Measurements from ENCODE around the gene AATK.

DNA sequence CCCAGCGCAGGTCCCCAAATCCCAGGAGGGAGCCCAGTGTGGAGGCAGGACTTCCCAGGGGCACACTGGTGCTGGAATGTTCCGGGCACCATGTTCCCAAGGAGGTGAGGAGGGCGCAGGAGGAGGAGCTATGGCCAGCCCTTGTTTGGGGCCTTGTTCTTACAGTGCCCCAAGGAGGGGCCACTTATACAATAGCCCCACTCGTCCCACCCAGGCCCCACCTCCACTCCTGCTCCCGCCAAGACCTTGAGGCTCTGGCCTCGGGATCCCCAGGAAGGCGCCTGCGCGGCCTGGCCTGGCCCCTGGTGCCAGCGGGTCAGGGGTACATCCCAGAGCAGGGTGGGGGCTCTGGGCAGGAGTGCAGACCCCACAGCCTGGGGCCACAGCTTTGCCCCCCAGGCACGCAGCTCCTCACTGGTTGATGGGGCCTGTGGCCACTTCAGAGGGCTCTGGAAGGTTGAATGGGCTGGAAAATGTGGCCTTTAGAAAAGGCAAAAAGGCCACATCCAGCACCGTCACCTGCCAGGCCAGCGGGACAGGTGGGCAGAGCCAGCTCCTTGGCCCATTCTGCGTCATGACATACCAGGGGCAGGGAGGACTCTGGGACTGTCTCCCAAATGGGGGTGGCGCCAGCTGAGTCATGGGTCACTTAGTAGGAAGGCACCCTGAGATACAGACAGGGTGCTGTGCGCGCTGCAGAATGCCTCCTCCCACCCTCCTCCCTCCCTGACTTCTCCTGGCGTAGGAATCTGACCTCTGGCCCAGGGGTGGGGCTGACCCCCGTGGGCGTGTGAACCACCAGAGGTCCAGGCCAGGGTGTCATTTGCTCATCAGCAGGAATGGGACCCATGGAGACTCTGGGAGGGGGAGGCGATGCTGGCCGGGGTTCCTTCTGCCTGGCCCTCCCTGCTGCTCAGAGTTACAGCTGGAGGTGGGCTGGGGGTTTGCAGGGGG is 33.0 kb downstream of the AATK start:
- TF ChIP-seq ARNTL (CRISPR knock-in tag; IDR thresholded peaks at IDR 0.05; ENCODE audit: borderline replicate concordance, low read depth): no peak
- TF ChIP-seq ESRRG (CRISPR knock-in tag; IDR thresholded peaks at IDR 0.05): no peak
- no peak for TF ChIP-seq RARB (CRISPR knock-in tag; IDR thresholded peaks at IDR 0.05)
- no peak for TF ChIP-seq PATZ1 (CRISPR knock-in tag; IDR thresholded peaks at IDR 0.05; ENCODE audit: borderline replicate concordance)
- no peak for TF ChIP-seq SNAI2 (CRISPR knock-in tag; IDR thresholded peaks at IDR 0.05)
- TF ChIP-seq CSDC2 (CRISPR knock-in tag; IDR thresholded peaks at IDR 0.05): no peak
- TF ChIP-seq OSR1 (CRISPR knock-in tag; IDR thresholded peaks at IDR 0.05): no peak
- TF ChIP-seq ZC3H10 (CRISPR knock-in tag; IDR thresholded peaks at IDR 0.05): no peak
- no peak for TF ChIP-seq BACH2 (CRISPR knock-in tag; IDR thresholded peaks at IDR 0.05; ENCODE audit: borderline replicate concordance)
- TF ChIP-seq TSHZ2 (CRISPR knock-in tag; IDR thresholded peaks at IDR 0.05): no peak
- TF ChIP-seq TOX (CRISPR knock-in tag; IDR thresholded peaks at IDR 0.05; ENCODE audit: borderline replicate concordance): no peak
- no peak for TF ChIP-seq GLIS3 (CRISPR knock-in tag; IDR thresholded peaks at IDR 0.05)
- no peak for TF ChIP-seq ISL1 (CRISPR knock-in tag; IDR thresholded peaks at IDR 0.05)

Data from SK-N-SH treated with all-trans-retinoic acid at 6 μM for 48 hours (cell line).